ENCODE measurements around the gene MFSD6.

GRCh38 chr2:190538201-190538600 lies 130.0 kb downstream of the MFSD6 start:
- TF ChIP-seq PRDM10 (tag by site-specific recombination; IDR thresholded peaks at IDR 0.05) (no peak), CTCF (tag by site-specific recombination; IDR thresholded peaks at IDR 0.05) (no peak), PBX3 (CRISPR knock-in tag; IDR thresholded peaks at IDR 0.05) (no peak), ZNF629 (tag by site-specific recombination; IDR thresholded peaks at IDR 0.05) (no peak), ZNF580 (tag by site-specific recombination; IDR thresholded peaks at IDR 0.05) (no peak)
